HUES6 (cell line): ENCODE results near the gene FBXO33.

Experiments
- H3K27ac ChIP-seq: 2 replicates; pipeline ENCODE4 v1.7.0; 2013; ENCODE audit warnings: low read depth, mild to moderate bottlenecking, low read length, inconsistent platforms
- H3K27me3 ChIP-seq: 2 replicates; pipeline ENCODE4 v1.6.1; 2013; ENCODE audit warnings: low read length; ENCODE audit not compliant: control insufficient read depth, insufficient read depth
- H3K36me3 ChIP-seq: 2 replicates; pipeline ENCODE4 v1.6.1; 2013; ENCODE audit warnings: low read length; ENCODE audit not compliant: control insufficient read depth, insufficient read depth
- H3K4me1 ChIP-seq: 2 replicates; pipeline ENCODE4 v1.6.1; 2013; ENCODE audit warnings: low read length; ENCODE audit not compliant: control insufficient read depth, insufficient read depth
- H3K4me3 ChIP-seq: 2 replicates; pipeline ENCODE4 v1.5.1; 2013; ENCODE audit warnings: low read depth, low read length
- H3K9ac ChIP-seq: one replicate; pipeline ENCODE4 v1.6.1; 2013; ENCODE audit warnings: mild to moderate bottlenecking, low read length
- H3K9me3 ChIP-seq: 2 replicates; pipeline ENCODE4 v1.6.1; 2013; ENCODE audit warnings: low read depth, low read length; ENCODE audit not compliant: control insufficient read depth, insufficient read depth

Gene FBXO33

DNA sequence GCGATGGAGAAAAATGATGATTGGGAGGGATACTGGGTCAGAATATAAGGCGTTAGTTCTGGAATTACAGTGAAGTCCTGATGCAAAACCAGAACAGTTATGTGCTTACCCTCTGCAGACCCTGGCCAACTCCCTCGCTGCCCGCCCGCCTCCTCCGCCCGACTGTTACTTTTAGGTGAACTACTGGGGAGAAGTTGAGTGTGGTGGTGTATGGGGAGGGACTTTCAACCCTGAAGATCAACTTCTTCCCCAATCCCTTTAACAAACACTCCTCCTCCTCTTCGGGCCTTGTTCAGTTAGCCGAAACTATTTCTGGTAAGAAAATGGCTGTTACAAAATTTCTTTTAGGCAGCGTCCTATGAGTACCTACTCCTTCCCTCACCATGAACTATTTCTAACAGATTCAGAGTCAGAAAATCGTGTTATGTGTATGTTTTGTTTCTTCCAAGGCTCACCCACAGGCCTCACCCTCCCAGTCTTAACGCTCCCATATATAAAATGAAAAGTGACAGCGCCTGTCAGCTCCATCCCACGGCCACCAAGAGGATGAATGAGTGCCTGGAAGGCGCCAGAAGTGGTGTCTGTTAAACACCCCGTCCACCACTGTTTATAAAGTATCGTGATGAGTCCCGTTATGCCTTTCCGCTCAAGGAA lies 1.3 kb downstream of the FBXO33 start:
- Histone ChIP-seq H3K4me1 (peaks cover 7% of the 10 kb centered on the region), H3K9me3 (no peaks in the 10 kb centered on the region), H3K9ac (peak overlapping the region; percentile 100), H3K27ac (no peak overlapping the region), H3K4me3 (peak overlapping the region; percentile 97), H3K27me3 (no peaks in the 10 kb centered on the region), H3K36me3 (no peaks in the 10 kb centered on the region)

DNA sequence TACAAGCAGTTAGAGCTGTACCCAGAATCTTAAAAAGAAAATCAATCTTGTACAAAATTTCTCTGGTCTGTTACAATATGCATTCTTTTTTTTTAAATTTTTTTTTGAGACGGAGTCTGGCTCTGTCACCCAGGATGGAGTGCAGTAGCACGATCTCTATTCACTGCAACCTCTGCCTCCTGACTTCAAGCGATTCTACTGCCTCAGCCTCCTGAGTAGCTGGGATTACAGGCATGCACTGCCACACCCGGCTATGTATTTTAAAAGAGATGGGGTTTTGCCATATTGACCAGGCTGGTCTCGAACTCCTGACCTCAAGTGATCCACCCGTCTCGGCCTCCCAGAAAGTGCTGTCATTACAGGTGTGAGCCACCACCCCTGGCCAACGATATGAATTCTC lies 4.1 kb downstream of the FBXO33 start:
- Histone ChIP-seq H3K4me3 (no peak overlapping the region), H3K9me3 (no peaks in the 10 kb centered on the region), H3K4me1 (peaks cover 7% of the 10 kb centered on the region), H3K9ac (no peak overlapping the region), H3K27ac (no peak overlapping the region), H3K36me3 (no peaks in the 10 kb centered on the region), H3K27me3 (no peaks in the 10 kb centered on the region)

DNA sequence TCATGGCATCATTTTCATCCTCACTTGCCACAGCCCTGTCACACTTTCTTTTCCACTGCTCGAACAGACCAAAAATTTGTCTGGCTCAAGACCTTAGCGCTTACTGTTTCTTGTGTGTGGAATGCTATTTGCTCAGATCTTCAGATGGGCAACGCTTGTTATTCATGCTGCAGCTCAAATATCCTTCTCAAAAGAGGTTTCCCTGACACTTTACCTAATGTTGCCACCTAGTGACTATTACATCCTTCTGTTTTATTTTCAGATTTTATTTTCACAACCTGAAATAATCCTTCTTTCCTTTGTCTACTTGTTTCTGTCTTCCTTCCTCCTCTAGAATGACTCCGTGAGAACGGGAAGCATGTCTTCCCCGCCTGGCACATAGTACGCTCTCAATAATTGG lies 5.6 kb downstream of the FBXO33 start:
- no peaks in the 10 kb centered on the region for H3K27me3 ChIP-seq
- H3K4me3 ChIP-seq = no peak overlapping the region
- no peaks in the 10 kb centered on the region for H3K36me3 ChIP-seq
- peaks cover 7% of the 10 kb centered on the region for H3K4me1 ChIP-seq
- no peak overlapping the region for H3K9ac ChIP-seq
- no peaks in the 10 kb centered on the region for H3K9me3 ChIP-seq
- H3K27ac ChIP-seq = no peak overlapping the region

DNA sequence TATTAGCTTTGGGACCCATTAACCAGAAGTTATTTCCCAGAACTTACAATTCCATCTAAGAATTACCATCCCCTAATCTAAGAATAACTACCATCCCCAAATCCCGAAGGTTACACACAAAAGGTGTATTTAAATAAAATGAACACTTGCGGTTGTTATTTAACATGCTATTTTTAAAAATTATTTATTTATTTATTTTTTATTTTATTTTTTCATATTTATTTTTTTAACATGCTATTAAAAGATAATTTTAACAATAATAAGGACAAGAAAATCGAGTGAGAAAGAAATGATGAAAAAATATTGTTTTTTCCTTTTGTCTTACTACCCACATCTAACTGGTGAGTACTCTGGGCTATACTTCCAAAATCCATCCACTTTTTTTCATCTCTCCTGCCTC lies 6.3 kb downstream of the FBXO33 start:
- no peak overlapping the region for H3K9ac ChIP-seq

DNA sequence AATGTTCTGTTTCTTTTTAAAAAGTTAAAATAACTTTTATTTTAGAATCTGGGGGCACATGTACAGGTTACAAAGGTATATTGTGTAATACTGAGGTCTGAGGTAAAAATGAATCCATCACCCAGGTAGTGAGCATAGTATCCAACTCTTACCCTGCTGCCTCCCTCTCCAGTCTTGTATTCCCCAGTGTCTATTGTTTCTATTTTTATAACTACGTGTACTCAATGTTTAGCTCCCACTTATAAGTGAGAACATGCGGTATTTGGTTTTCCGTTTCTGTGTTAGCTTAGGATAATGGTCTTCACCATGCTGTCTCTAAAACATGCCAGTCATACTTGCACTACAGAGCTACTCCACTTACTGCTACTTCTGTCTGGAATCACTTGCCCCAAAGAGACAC lies 8.4 kb downstream of the FBXO33 start:
- Histone ChIP-seq H3K27ac (no peak overlapping the region), H3K4me3 (no peak overlapping the region), H3K27me3 (no peaks in the 10 kb centered on the region), H3K9me3 (no peaks in the 10 kb centered on the region), H3K4me1 (peaks cover 5% of the 10 kb centered on the region; the same call in 1 of the 2 replicates), H3K9ac (no peak overlapping the region), H3K36me3 (no peaks in the 10 kb centered on the region)

More for the DNA sequence above, 6.3 kb downstream of the FBXO33 start:
- peaks cover 7% of the 10 kb centered on the region for H3K4me1 ChIP-seq
- no peak overlapping the region for H3K4me3 ChIP-seq
- H3K27me3 ChIP-seq = no peaks in the 10 kb centered on the region
- H3K9me3 ChIP-seq = no peaks in the 10 kb centered on the region
- H3K36me3 ChIP-seq = no peaks in the 10 kb centered on the region
- no peak overlapping the region for H3K27ac ChIP-seq

DNA sequence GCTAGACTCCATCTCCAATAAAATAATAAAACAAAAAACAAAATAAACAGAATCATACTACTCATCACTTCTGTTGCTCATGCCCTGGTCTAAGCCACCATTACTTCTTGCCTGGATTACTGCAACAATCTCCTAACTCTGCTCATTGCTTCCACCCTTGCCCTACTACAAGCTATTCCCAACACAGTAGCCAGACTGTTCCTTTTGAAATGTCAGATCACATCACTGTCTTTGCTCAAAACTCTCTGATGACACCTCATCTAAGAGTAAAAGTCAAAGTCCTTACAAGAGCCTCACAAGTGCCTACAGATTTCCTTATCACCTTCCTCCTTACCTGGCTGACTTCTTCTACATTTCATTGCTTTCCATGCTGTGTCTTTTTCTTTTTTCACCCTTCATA lies 10.0 kb downstream of the FBXO33 start:
- no peak overlapping the region for H3K9ac ChIP-seq

DNA sequence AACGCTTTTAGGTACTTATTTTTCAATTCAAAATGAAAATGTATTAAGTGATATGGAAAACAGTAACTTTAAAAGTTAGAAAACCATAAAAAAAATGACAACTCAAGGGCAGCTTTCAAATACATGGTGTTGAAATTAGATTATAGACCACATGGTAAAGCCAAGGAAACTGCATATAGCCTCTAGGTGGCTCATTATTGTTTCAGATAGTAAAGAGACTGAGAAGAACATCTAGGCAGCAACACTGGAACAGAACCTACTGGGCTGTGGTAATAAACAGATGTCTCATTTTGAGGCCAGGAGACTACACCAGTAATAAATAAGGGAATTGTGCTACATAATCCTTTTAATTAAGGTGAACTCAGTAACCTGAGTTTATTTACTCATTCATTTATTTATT lies 13.0 kb downstream of the FBXO33 start:
- H3K27ac ChIP-seq = no peak overlapping the region
- H3K4me3 ChIP-seq = no peak overlapping the region
- no peak overlapping the region for H3K9ac ChIP-seq
- peaks cover 21% of the 10 kb centered on the region; the same call in 1 of the 2 replicates for H3K9me3 ChIP-seq
- H3K27me3 ChIP-seq = no peaks in the 10 kb centered on the region
- H3K4me1 ChIP-seq = no peaks in the 10 kb centered on the region
- H3K36me3 ChIP-seq = no peaks in the 10 kb centered on the region

More for the DNA sequence above, 10.0 kb downstream of the FBXO33 start:
- H3K27me3 ChIP-seq = no peaks in the 10 kb centered on the region
- no peak overlapping the region for H3K27ac ChIP-seq
- H3K4me3 ChIP-seq = no peak overlapping the region
- peaks cover 5% of the 10 kb centered on the region; the same call in 1 of the 2 replicates for H3K4me1 ChIP-seq
- H3K9me3 ChIP-seq = no peaks in the 10 kb centered on the region; the same call in 1 of the 2 replicates
- H3K36me3 ChIP-seq = no peaks in the 10 kb centered on the region

DNA sequence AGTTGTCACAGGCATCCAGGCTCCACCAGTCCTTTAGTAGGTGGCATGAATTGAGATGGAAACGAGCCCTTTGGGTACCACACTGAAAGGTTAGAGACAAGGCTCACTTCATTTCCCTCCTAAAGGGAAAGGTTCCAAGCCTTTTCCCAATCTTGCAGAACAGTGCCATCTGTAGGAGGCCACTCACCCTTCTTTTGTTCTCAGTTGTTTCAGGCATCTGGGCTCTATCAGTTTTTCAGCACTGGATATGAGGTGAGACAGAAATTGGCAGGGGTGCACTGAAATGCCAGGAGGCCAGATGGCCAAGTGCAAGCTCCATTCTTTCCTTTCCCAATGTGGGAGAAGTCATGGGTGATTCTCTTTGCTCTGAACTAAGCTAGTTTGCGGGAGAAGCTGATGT lies 15.2 kb downstream of the FBXO33 start:
- no peak overlapping the region for H3K27ac ChIP-seq
- no peaks in the 10 kb centered on the region for H3K27me3 ChIP-seq
- no peaks in the 10 kb centered on the region for H3K4me1 ChIP-seq
- no peak overlapping the region for H3K4me3 ChIP-seq
- peaks cover 21% of the 10 kb centered on the region; the same call in 1 of the 2 replicates for H3K9me3 ChIP-seq
- no peak overlapping the region for H3K9ac ChIP-seq
- no peaks in the 10 kb centered on the region for H3K36me3 ChIP-seq

DNA sequence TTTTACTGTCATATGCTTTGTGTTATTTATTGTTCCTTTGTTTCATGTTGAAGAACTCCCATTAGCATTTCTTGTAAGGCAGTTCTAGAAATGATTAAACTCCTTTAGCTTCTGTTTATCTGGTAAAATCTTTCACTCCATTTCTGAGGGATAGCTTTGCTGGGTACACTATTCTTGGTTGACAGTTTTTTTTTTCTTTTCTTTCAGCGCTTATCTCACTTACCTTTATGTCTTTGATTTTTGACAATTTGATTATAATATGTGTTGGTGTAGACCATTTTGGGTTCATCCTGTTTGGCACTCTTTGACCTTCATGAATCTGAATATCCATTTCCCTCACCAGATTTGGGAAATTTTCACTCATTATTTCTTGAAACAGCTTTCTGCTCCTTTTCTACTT lies 16.2 kb downstream of the FBXO33 start:
- Histone ChIP-seq H3K9ac (no peak overlapping the region), H3K4me3 (no peak overlapping the region), H3K4me1 (no peaks in the 10 kb centered on the region), H3K36me3 (no peaks in the 10 kb centered on the region), H3K27ac (no peak overlapping the region), H3K27me3 (no peaks in the 10 kb centered on the region), H3K9me3 (peaks cover 21% of the 10 kb centered on the region; the same call in 1 of the 2 replicates)

DNA sequence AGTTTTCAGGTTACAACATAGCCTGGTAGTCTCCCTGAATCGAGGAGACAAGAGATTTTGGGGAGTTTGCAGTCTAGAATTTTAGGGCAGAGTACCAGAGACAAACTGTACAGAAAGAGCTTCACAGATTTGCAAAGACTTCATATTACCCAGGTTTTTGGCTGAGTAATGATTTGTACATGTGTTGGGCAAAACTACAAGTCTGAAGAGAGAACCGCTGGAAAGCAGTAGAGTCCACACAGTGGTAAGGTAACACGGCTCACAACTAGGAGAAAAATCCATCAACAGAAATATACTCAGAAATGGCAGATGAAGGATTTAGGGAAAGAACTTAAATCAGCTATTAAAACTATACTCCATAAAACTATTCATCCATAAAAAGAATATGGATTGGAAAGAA lies 25.7 kb downstream of the FBXO33 start:
- no peaks in the 10 kb centered on the region for H3K4me1 ChIP-seq
- H3K36me3 ChIP-seq = peaks cover under 1% of the 10 kb centered on the region; the same call in 1 of the 2 replicates
- no peak overlapping the region for H3K9ac ChIP-seq
- H3K9me3 ChIP-seq = no peaks in the 10 kb centered on the region
- no peak overlapping the region for H3K27ac ChIP-seq
- H3K27me3 ChIP-seq = no peaks in the 10 kb centered on the region
- no peak overlapping the region for H3K4me3 ChIP-seq

DNA sequence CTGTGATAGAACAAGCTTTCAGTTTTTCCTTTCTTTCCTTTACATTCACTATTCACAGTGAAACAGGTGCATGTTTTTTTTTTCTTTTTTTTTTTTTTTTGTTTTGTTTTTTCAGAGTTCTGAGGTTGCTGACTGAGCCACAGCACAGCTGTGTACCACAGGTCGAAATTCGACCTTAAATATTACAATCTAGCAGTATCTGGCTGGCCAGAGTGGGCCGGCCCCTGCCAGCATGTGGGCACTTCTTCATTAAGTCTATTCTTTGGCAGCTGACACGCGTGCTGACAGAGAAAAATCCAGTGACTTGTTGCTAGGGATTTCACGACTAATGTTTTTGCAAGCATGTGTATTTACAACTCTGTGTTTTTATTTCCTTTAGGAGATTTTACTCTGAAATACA lies 33.9 kb downstream of the FBXO33 start:
- Histone ChIP-seq H3K27me3 (no peaks in the 10 kb centered on the region), H3K4me3 (no peak overlapping the region), H3K27ac (no peak overlapping the region), H3K36me3 (peaks cover 17% of the 10 kb centered on the region), H3K4me1 (no peaks in the 10 kb centered on the region), H3K9me3 (no peaks in the 10 kb centered on the region), H3K9ac (no peak overlapping the region)
